SW 1271 (cell line): ENCODE results near the gene NAP1L5.

Experiments used
- DNase-seq, 2 experiments: peaks; one replicate each; lab custom pipeline; 2025; lab: John Stamatoyannopoulos, UW

NAP1L5 gene

GRCh38 chr4:88697588-88698329, at the start of gene NAP1L5:
Gene NAP1L5 (minus strand): TSS chr4:88697829. CDS start chr4:88697754, 75 bp downstream.
- no peak for DNase-seq

GRCh38 chr4:88747351-88747750, 49.7 kb upstream of the NAP1L5 start:
- no peak for DNase-seq

- no peak for DNase-seq
These were observed 48.6 kb upstream of the NAP1L5 start for GRCh38 chr4:88746206-88746605.

GRCh38 chr4:88745581-88746163, 48.0 kb upstream of the NAP1L5 start:
- no peak for DNase-seq

GRCh38 chr4:88745175-88745574, 47.5 kb upstream of the NAP1L5 start:
- DNase-seq: no peak

- DNase-seq: no peak
These were observed 47.0 kb upstream of the NAP1L5 start for GRCh38 chr4:88744609-88745008.

GRCh38 chr4:88743696-88744095, 46.1 kb upstream of the NAP1L5 start:
- no peak for DNase-seq

GRCh38 chr4:88742561-88742960, 44.9 kb upstream of the NAP1L5 start:
- DNase-seq: no peak

GRCh38 chr4:88738180-88738579, 40.6 kb upstream of the NAP1L5 start:
- no peak for DNase-seq

- DNase-seq: no peak
These were observed 39.8 kb upstream of the NAP1L5 start for GRCh38 chr4:88737307-88737941.

- no peak for DNase-seq
These were observed 38.6 kb upstream of the NAP1L5 start for GRCh38 chr4:88736264-88736663.

- no peak for DNase-seq
These were observed 37.9 kb upstream of the NAP1L5 start for GRCh38 chr4:88735564-88735963.

- no peak for DNase-seq
These were observed 36.8 kb upstream of the NAP1L5 start for GRCh38 chr4:88734403-88734949.

GRCh38 chr4:88732714-88733368, 35.2 kb upstream of the NAP1L5 start:
- no peak for DNase-seq

- DNase-seq: no peak
These were observed 33.8 kb upstream of the NAP1L5 start for GRCh38 chr4:88731381-88731780.

GRCh38 chr4:88730811-88731210, 33.2 kb upstream of the NAP1L5 start:
- no peak for DNase-seq

GRCh38 chr4:88729146-88729760, 31.6 kb upstream of the NAP1L5 start:
- DNase-seq: no peak

- no peak for DNase-seq
These were observed 30.5 kb upstream of the NAP1L5 start for GRCh38 chr4:88728146-88728545.

GRCh38 chr4:88725986-88726385, 28.4 kb upstream of the NAP1L5 start:
- no peak for DNase-seq

- no peak for DNase-seq
These were observed 27.5 kb upstream of the NAP1L5 start for GRCh38 chr4:88725143-88725542.

GRCh38 chr4:88724406-88724805, 26.8 kb upstream of the NAP1L5 start:
- no peak for DNase-seq

- no peak for DNase-seq
These were observed 25.2 kb upstream of the NAP1L5 start for GRCh38 chr4:88722828-88723227.
